ENCODE data around the gene NAB2.
"Not testable (repeated sequence)": the region's sequence is repeated elsewhere in the genome, so short reads cannot be mapped to it uniquely, and the experiment has no call there.

The NAB2 gene

GRCh38 chr12:57053901-57054300 lies 35.0 kb upstream of the NAB2 start:
- not testable (repeated sequence) for H3K9ac ChIP-seq (ENCODE audit: low read length); H3K4me2 ChIP-seq (ENCODE audit: low read length); H3K4me3 ChIP-seq (ENCODE audit: low read depth, low read length, poor library complexity, severe bottlenecking); H3F3A ChIP-seq (ENCODE audit: insufficient read depth, low read length); H3K9me3 ChIP-seq (ENCODE audit: low read length); H4K20me1 ChIP-seq (ENCODE audit: insufficient read depth, low read length); H3K27ac ChIP-seq (ENCODE audit: low read depth, low read length, poor library complexity, severe bottlenecking); H3K79me2 ChIP-seq (ENCODE audit: insufficient read depth, low read length); H3K9me2 ChIP-seq (ENCODE audit: low read depth, low read length); H3K4me1 ChIP-seq (ENCODE audit: insufficient read depth, low read length, severe bottlenecking); H2AFZ ChIP-seq (ENCODE audit: low read length); H3K27me3 ChIP-seq (ENCODE audit: insufficient read depth, low read length)
- H3K36me3 ChIP-seq (ENCODE audit: insufficient read depth, low read length), result peaks cover 38% of the 10 kb centered on the region

GRCh38 chr12:57055824-57056223 lies 33.1 kb upstream of the NAB2 start:
- Histone ChIP-seq H3K9ac (ENCODE audit: low read length) (no peak overlapping the region), H3K4me3 (ENCODE audit: low read depth, low read length, poor library complexity, severe bottlenecking) (no peak overlapping the region), H3K4me1 (ENCODE audit: insufficient read depth, low read length, severe bottlenecking) (peaks cover 15% of the 10 kb centered on the region), H3K9me2 (ENCODE audit: low read depth, low read length) (no peaks in the 10 kb centered on the region), H4K20me1 (ENCODE audit: insufficient read depth, low read length) (no peaks in the 10 kb centered on the region), H3K4me2 (ENCODE audit: low read length) (no peak overlapping the region), H2AFZ (ENCODE audit: low read length) (no peak overlapping the region), H3K27me3 (ENCODE audit: insufficient read depth, low read length) (no peaks in the 10 kb centered on the region), H3K36me3 (ENCODE audit: insufficient read depth, low read length) (peaks cover 57% of the 10 kb centered on the region), H3K27ac (ENCODE audit: low read depth, low read length, poor library complexity, severe bottlenecking) (no peak overlapping the region), H3F3A (ENCODE audit: insufficient read depth, low read length) (no peaks in the 10 kb centered on the region), H3K9me3 (ENCODE audit: low read length) (no peaks in the 10 kb centered on the region), H3K79me2 (ENCODE audit: insufficient read depth, low read length) (no peaks in the 10 kb centered on the region)
- no peak for TF ChIP-seq EZH2 (IDR thresholded peaks at IDR 0.05; ENCODE audit: borderline replicate concordance, low read length)
- TF ChIP-seq, protein P1, sequence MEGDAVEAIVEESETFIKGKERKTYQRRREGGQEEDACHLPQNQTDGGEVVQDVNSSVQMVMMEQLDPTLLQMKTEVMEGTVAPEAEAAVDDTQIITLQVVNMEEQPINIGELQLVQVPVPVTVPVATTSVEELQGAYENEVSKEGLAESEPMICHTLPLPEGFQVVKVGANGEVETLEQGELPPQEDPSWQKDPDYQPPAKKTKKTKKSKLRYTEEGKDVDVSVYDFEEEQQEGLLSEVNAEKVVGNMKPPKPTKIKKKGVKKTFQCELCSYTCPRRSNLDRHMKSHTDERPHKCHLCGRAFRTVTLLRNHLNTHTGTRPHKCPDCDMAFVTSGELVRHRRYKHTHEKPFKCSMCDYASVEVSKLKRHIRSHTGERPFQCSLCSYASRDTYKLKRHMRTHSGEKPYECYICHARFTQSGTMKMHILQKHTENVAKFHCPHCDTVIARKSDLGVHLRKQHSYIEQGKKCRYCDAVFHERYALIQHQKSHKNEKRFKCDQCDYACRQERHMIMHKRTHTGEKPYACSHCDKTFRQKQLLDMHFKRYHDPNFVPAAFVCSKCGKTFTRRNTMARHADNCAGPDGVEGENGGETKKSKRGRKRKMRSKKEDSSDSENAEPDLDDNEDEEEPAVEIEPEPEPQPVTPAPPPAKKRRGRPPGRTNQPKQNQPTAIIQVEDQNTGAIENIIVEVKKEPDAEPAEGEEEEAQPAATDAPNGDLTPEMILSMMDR (IDR thresholded peaks at IDR 0.05; ENCODE audit: low read length), result no peak

- Histone ChIP-seq H3F3A (ENCODE audit: insufficient read depth, low read length) (no peaks in the 10 kb centered on the region), H3K9ac (ENCODE audit: low read length) (no peak overlapping the region), H3K36me3 (ENCODE audit: insufficient read depth, low read length) (peaks cover 64% of the 10 kb centered on the region), H3K9me3 (ENCODE audit: low read length) (no peaks in the 10 kb centered on the region), H3K4me1 (ENCODE audit: insufficient read depth, low read length, severe bottlenecking) (peaks cover 15% of the 10 kb centered on the region), H4K20me1 (ENCODE audit: insufficient read depth, low read length) (no peaks in the 10 kb centered on the region), H3K4me2 (ENCODE audit: low read length) (no peak overlapping the region), H3K27me3 (ENCODE audit: insufficient read depth, low read length) (no peaks in the 10 kb centered on the region), H3K27ac (ENCODE audit: low read depth, low read length, poor library complexity, severe bottlenecking) (no peak overlapping the region), H3K4me3 (ENCODE audit: low read depth, low read length, poor library complexity, severe bottlenecking) (no peak overlapping the region), H3K79me2 (ENCODE audit: insufficient read depth, low read length) (no peaks in the 10 kb centered on the region), H2AFZ (ENCODE audit: low read length) (no peak overlapping the region), H3K9me2 (ENCODE audit: low read depth, low read length) (no peaks in the 10 kb centered on the region)
- TF ChIP-seq, protein P1 (IDR thresholded peaks at IDR 0.05; ENCODE audit: low read length), result no peak
- TF ChIP-seq EZH2 (IDR thresholded peaks at IDR 0.05; ENCODE audit: borderline replicate concordance, low read length), result no peak
Measured at GRCh38 chr12:57057067-57057751, 31.7 kb upstream of the NAB2 start.

DNA sequence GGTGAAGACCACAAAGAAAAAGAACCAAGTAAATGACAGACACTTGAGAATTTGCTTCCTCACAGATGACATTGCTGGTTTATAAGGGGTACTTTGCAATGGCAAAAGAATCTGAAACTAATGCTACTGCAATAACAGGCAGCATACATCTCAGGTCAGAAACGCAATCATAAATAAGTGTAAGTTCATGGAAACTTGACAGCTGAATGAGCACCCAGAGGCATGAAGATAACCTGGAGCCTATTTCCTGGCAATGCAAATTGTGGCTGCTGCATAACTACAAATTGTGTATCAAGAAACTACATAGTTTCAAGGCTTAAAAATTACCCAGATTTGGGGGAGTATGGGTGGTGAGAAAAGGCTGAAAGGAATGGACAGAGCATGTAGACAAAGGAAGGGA lies 30.5 kb upstream of the NAB2 start:
- H3K27ac ChIP-seq (ENCODE audit: low read depth, low read length, poor library complexity, severe bottlenecking), result no peak overlapping the region
- no peak overlapping the region for H3K9ac ChIP-seq (ENCODE audit: low read length)
- TF ChIP-seq, protein P1 (IDR thresholded peaks at IDR 0.05; ENCODE audit: low read length), result no peak
- no peak for TF ChIP-seq EZH2 (IDR thresholded peaks at IDR 0.05; ENCODE audit: borderline replicate concordance, low read length)
- H3K4me1 ChIP-seq (ENCODE audit: insufficient read depth, low read length, severe bottlenecking), result peaks cover 15% of the 10 kb centered on the region
- H4K20me1 ChIP-seq (ENCODE audit: insufficient read depth, low read length), result no peaks in the 10 kb centered on the region
- H3K4me2 ChIP-seq (ENCODE audit: low read length), result no peak overlapping the region
- H3F3A ChIP-seq (ENCODE audit: insufficient read depth, low read length), result peaks cover 4% of the 10 kb centered on the region; the same call in 1 of the 2 replicates
- H3K9me2 ChIP-seq (ENCODE audit: low read depth, low read length), result no peaks in the 10 kb centered on the region
- peaks cover 73% of the 10 kb centered on the region for H3K36me3 ChIP-seq (ENCODE audit: insufficient read depth, low read length)
- no peak overlapping the region for H3K4me3 ChIP-seq (ENCODE audit: low read depth, low read length, poor library complexity, severe bottlenecking)
- H3K27me3 ChIP-seq (ENCODE audit: insufficient read depth, low read length), result no peaks in the 10 kb centered on the region
- no peak overlapping the region for H2AFZ ChIP-seq (ENCODE audit: low read length)
- H3K79me2 ChIP-seq (ENCODE audit: insufficient read depth, low read length), result no peaks in the 10 kb centered on the region
- H3K9me3 ChIP-seq (ENCODE audit: low read length), result no peaks in the 10 kb centered on the region
